ENCODE measurements around the gene IGF2. TPM values are rescaled to one million over a fixed set of nuclear protein-coding genes. Genes with fewer than 3 reads are reported as not detected.

Gene IGF2
- total and polyA plus RNA-seq, 10 of the 15 experiments (the other 5 are each of a cell fraction or from before 2014, with no cell fraction given) = 0.41 TPM; not detected in 9

GRCh38 chr11:2157294-2158040 lies 18.3 kb upstream of the IGF2 start:
- ChIA-PET SMC1A (ENCODE audit: uncharacterized antibody, unreplicated experiment) (no interaction called here), CTCF (interaction anchor here (1.6 kb wide), 1 partner anchor 155 kb away, joined by 4 read pairs; no protein-coding TSS in a partner anchor)

More at GRCh38 chr11:2157294-2158040, 18.3 kb upstream of the IGF2 start:
- 25% methylated on average over 17 of the region's 18 CpGs for WGBS (ENCODE audit: insufficient coverage, insufficient replicate concordance, low lambda C conversion rate, missing lambda C conversion rate)
- ATAC-seq (no peak), FAIRE-seq (no peak), DNase-seq (ENCODE audit: low read depth, low spot score) (no peak)
- Histone ChIP-seq H3K27me3 (replicated peaks in 1 of 2; ENCODE audit: control insufficient read depth in 2 of 2, insufficient read depth in 2 of 2, low read length in 1 of 2) (no peaks in the 10 kb centered on the region), H4K20me1 (ENCODE audit: control insufficient read depth, insufficient read depth) (no peaks in the 10 kb centered on the region), H3K36me3 (ENCODE audit: control insufficient read depth in 2 of 2, insufficient read depth in 2 of 2, low read length in 1 of 2) (no peaks in the 10 kb centered on the region), H3K9ac (ENCODE audit: control insufficient read depth, insufficient read depth, low read length) (no peak overlapping the region), H3K4me3 (no peak overlapping the region), H2AFZ (ENCODE audit: control insufficient read depth, low read depth, low read length) (no peak overlapping the region), H3K27ac (ENCODE audit: control insufficient read depth, insufficient read depth) (no peak overlapping the region), H3K9me3 (replicated peaks; ENCODE audit: control insufficient read depth, insufficient read depth, low read length) (no peaks in the 10 kb centered on the region), H3K4me1 (ENCODE audit: control insufficient read depth, insufficient read depth, low read length) (no peaks in the 10 kb centered on the region), H3K79me2 (ENCODE audit: control insufficient read depth, insufficient read depth, low read length) (no peaks in the 10 kb centered on the region), H3K4me2 (ENCODE audit: control insufficient read depth, insufficient read depth) (no peak overlapping the region)
- ChIA-PET POLR2A (no interaction called here), RAD21 (ENCODE audit: unreplicated experiment) (interaction anchor here (0.5 kb wide), 1 partner anchor 118 kb away, joined by 3 read pairs; no protein-coding TSS in a partner anchor)
- intact Hi-C loops (cut with micrococcal nuclease; ENCODE audit: unreplicated experiment) (no loop called here), in situ Hi-C loops (cut with MboI) (no loop called here)
- BruUV-seq (replicated peaks) = no TSS peak
- TF ChIP-seq RB1 (IDR thresholded peaks at IDR 0.05; ENCODE audit: borderline replicate concordance) (no peak), CEBPZ (IDR thresholded peaks at IDR 0.05; ENCODE audit: low read depth, low read length) (no peak), MLLT1 (IDR thresholded peaks at IDR 0.05) (no peak), RCOR1 (conservative IDR thresholded peaks at IDR 0.05; ENCODE audit: low read depth, low read length) (no peak), E2F8 (IDR thresholded peaks at IDR 0.05; ENCODE audit: low read depth, partially characterized antibody) (no peak), ZNF622 (IDR thresholded peaks at IDR 0.05) (no peak), CBX3 (IDR thresholded peaks at IDR 0.05; ENCODE audit: borderline replicate concordance, low read depth) (no peak), ASH2L (IDR thresholded peaks at IDR 0.05; ENCODE audit: borderline replicate concordance, low read depth) (no peak)

Measured in GM12878 (cell line).